GM23248 (cell line): ENCODE data around the gene SEMA6A. TPM values are rescaled to one million over a fixed set of nuclear protein-coding genes. Genes with fewer than 3 reads are reported as not detected.
A peak's percentile ranks its signal among the peaks of the same experiment; 100 is the strongest.

ENCODE experiments used
- DNase-seq: peaks from one replicate; pipeline ENCODE4 v3.0.0-alpha.2; 2015
- H2AFZ ChIP-seq: fragments of 200-600 bp; sonication (generic); 2 replicates; pipeline ENCODE4 v1.6.1; 2016; ENCODE audit warnings: antibody characterized with exemption
- H3F3A ChIP-seq: fragments of 200-600 bp; sonication (generic); 2 replicates; pipeline ENCODE4 v1.6.1; 2016; ENCODE audit warnings: mild to moderate bottlenecking, antibody characterized with exemption, mixed run types; ENCODE audit not compliant: insufficient read depth
- H3K27ac ChIP-seq: fragments of 200-600 bp; sonication (generic); 2 replicates; pipeline ENCODE4 v1.5.1; 2016; ENCODE audit warnings: mild to moderate bottlenecking
- H3K27me3 ChIP-seq: fragments of 200-600 bp; sonication (generic); replicated peaks from 2 replicates; pipeline ENCODE4 v1.6.1; 2016; ENCODE audit warnings: mild to moderate bottlenecking; ENCODE audit not compliant: insufficient read depth
- H3K36me3 ChIP-seq: fragments of 200-600 bp; sonication (generic); 2 replicates; pipeline ENCODE4 v1.6.1; 2016; ENCODE audit warnings: low read depth, mild to moderate bottlenecking
- H3K4me1 ChIP-seq: fragments of 200-600 bp; sonication (generic); 2 replicates; pipeline ENCODE4 v1.6.1; 2016; ENCODE audit warnings: mild to moderate bottlenecking; ENCODE audit not compliant: insufficient read depth
- H3K4me2 ChIP-seq: fragments of 200-600 bp; sonication (generic); one replicate; pipeline ENCODE4 v1.6.1; 2016; ENCODE audit warnings: mild to moderate bottlenecking; ENCODE audit not compliant: unreplicated experiment
- H3K4me3 ChIP-seq: fragments of 200-600 bp; sonication (generic); 2 replicates; pipeline ENCODE4 v1.5.1; 2016; ENCODE audit warnings: mild to moderate bottlenecking
- H3K79me2 ChIP-seq: fragments of 200-600 bp; sonication (generic); 2 replicates; pipeline ENCODE4 v1.6.1; 2016; ENCODE audit warnings: mild to moderate bottlenecking; ENCODE audit not compliant: insufficient read depth
- H3K9ac ChIP-seq: fragments of 200-600 bp; sonication (generic); 2 replicates; pipeline ENCODE4 v1.6.1; 2016; ENCODE audit warnings: mild to moderate bottlenecking
- H3K9me2 ChIP-seq: fragments of 200-600 bp; sonication (generic); 2 replicates; pipeline ENCODE4 v1.6.1; 2016; ENCODE audit warnings: mixed run types, mild to moderate bottlenecking, moderate library complexity; ENCODE audit not compliant: insufficient read depth
- H3K9me3 ChIP-seq: fragments of 200-600 bp; sonication (generic); one replicate; pipeline ENCODE4 v1.6.1; 2017; ENCODE audit warnings: low read depth
- H4K20me1 ChIP-seq: fragments of 200-600 bp; sonication (generic); 2 replicates; pipeline ENCODE4 v1.6.0; 2016; ENCODE audit not compliant: insufficient read depth
- EZH2 ChIP-seq: fragments of 200-600 bp; sonication (generic); IDR thresholded peaks from 2 replicates; pipeline ENCODE4 v1.6.1; 2018; ENCODE audit warnings: antibody characterized with exemption, mild to moderate bottlenecking; ENCODE audit not compliant: insufficient read depth, poor library complexity, severe bottlenecking
- EZH2phosphoT487 ChIP-seq: fragments of 200-600 bp; sonication (generic); IDR thresholded peaks from 2 replicates; pipeline ENCODE4 v1.6.1; 2018; ENCODE audit warnings: antibody characterized with exemption, moderate library complexity, mild to moderate bottlenecking, low read depth; ENCODE audit not compliant: insufficient read depth
- WGBS, 2 experiments: methylation state at CpG; one replicate each; pipeline ENCODE4 v1.1.6; 2015 to 2017; ENCODE audit warnings: low lambda C conversion rate in 2 of 2, low coverage in 1 of 2; ENCODE audit errors: missing lambda C conversion rate in 2 of 2; 5-methylcytosine and 5-hydroxymethylcytosine counted together
- in situ Hi-C: fragments of 300-500 bp; cut with MboI; formaldehyde crosslinking; loops from 2 replicates; pipeline ENCODE4 v1.15.0; 2020
- polyA plus RNA-seq: library from polyadenylated mRNA; unstranded; fragments of >200 nt; fragmentation: Nextera tagmentation; extraction: Ambion mirVana; gene quantifications from 2 replicates; pipeline ENCODE4 v1.2.1, GENCODE V29; 2016
- total RNA-seq: library from RNA; depleted of rRNA; stranded (reverse); fragments of >200 nt; shearing (Covaris generic); gene quantifications from 2 replicates; pipeline ENCODE4 v1.2.3, GENCODE V29; 2014

SEMA6A gene
- total and polyA plus RNA-seq, 2 experiments from 2014 or later: under 0.01 to 0.79 TPM

GRCh38 chr5:116492016-116492623 lies 82.5 kb downstream of the SEMA6A start:
- Histone ChIP-seq H2AFZ (no peak overlapping the region), H3K4me2 (peak overlapping the region; percentile 33), H3K4me3 (no peak overlapping the region), H4K20me1 (no peaks in the 10 kb centered on the region), H3K79me2 (no peaks in the 10 kb centered on the region), H3K27me3 (no peaks in the 10 kb centered on the region; the same call in 1 of the 2 replicates), H3K36me3 (no peaks in the 10 kb centered on the region), H3K4me1 (peaks cover 11% of the 10 kb centered on the region), H3K9me3 (no peaks in the 10 kb centered on the region), H3F3A (peaks cover 11% of the 10 kb centered on the region), H3K9ac (no peak overlapping the region), H3K27ac (0 out of 2 replicates have a peak overlapping the region, but pooled peaks have one; percentile 8), H3K9me2 (no peaks in the 10 kb centered on the region)
- DNase-seq: peak; percentile 93
- in situ Hi-C loops: no loop called here
- TF ChIP-seq EZH2phosphoT487: no peak
- no peak for TF ChIP-seq EZH2
- WGBS, 2 experiments: 37 to 48% methylated on average over 3 of the region's 3 CpGs

GRCh38 chr5:116488356-116489041 lies 86.1 kb downstream of the SEMA6A start:
- Histone ChIP-seq H2AFZ (no peak overlapping the region), H3K4me1 (peaks cover 11% of the 10 kb centered on the region), H3K36me3 (no peaks in the 10 kb centered on the region), H3K27ac (no peak overlapping the region), H3F3A (peaks cover 11% of the 10 kb centered on the region), H3K4me2 (no peak overlapping the region), H3K4me3 (no peak overlapping the region), H3K9me2 (no peaks in the 10 kb centered on the region), H4K20me1 (no peaks in the 10 kb centered on the region), H3K9me3 (no peaks in the 10 kb centered on the region), H3K9ac (no peak overlapping the region), H3K79me2 (no peaks in the 10 kb centered on the region), H3K27me3 (no peaks in the 10 kb centered on the region; the same call in 1 of the 2 replicates)
- no peak for DNase-seq
- TF ChIP-seq EZH2 (no peak), EZH2phosphoT487 (no peak)
- in situ Hi-C loops: no loop called here
- 97 to 98% methylated on average over 6 of the region's 6 CpGs for WGBS, 2 experiments

- H4K20me1 ChIP-seq: no peaks in the 10 kb centered on the region
- H3K79me2 ChIP-seq: no peaks in the 10 kb centered on the region
- no peak for DNase-seq
- H3K9me3 ChIP-seq: no peaks in the 10 kb centered on the region
- no peak overlapping the region for H3K4me3 ChIP-seq
- H3K9ac ChIP-seq: no peak overlapping the region
- 88 to 90% methylated on average over 1 of the region's 1 CpG for WGBS, 2 experiments
- H3K4me1 ChIP-seq: peaks cover 14% of the 10 kb centered on the region
- no peak overlapping the region for H2AFZ ChIP-seq
- no peaks in the 10 kb centered on the region; the same call in 1 of the 2 replicates for H3K27me3 ChIP-seq
- peaks cover 15% of the 10 kb centered on the region for H3F3A ChIP-seq
- no peak overlapping the region for H3K27ac ChIP-seq
- in situ Hi-C loops: no loop called here
- H3K36me3 ChIP-seq: no peaks in the 10 kb centered on the region
- H3K4me2 ChIP-seq: no peak overlapping the region
- no peak for TF ChIP-seq EZH2
- no peak for TF ChIP-seq EZH2phosphoT487
- H3K9me2 ChIP-seq: no peaks in the 10 kb centered on the region
Measured at GRCh38 chr5:116487045-116487444, 87.6 kb downstream of the SEMA6A start.

- Histone ChIP-seq H3K4me2 (no peak overlapping the region), H3K79me2 (no peaks in the 10 kb centered on the region), H3K4me3 (no peak overlapping the region), H2AFZ (no peak overlapping the region), H3K9ac (no peak overlapping the region), H4K20me1 (no peaks in the 10 kb centered on the region), H3K36me3 (no peaks in the 10 kb centered on the region), H3K27me3 (no peaks in the 10 kb centered on the region; the same call in 1 of the 2 replicates), H3K27ac (no peak overlapping the region), H3K4me1 (peaks cover 9% of the 10 kb centered on the region), H3K9me2 (no peaks in the 10 kb centered on the region), H3K9me3 (no peaks in the 10 kb centered on the region), H3F3A (peaks cover 12% of the 10 kb centered on the region)
- TF ChIP-seq EZH2phosphoT487: no peak
- TF ChIP-seq EZH2: no peak
- no peak for DNase-seq
- WGBS, 2 experiments: 81 to 84% methylated on average over 8 of the region's 8 CpGs
- in situ Hi-C loops: no loop called here
Measured at GRCh38 chr5:116486588-116486987, 88.0 kb downstream of the SEMA6A start.
